GM12801 (cell line): ENCODE data around the gene ADAM12.

ENCODE experiments used
- TF ChIP-seq, protein P1 (sequence below): IDR thresholded peaks from one replicate; pipeline ENCODE4 v1.5.1; 2011; ENCODE audit warnings: control low read depth; ENCODE audit not compliant: insufficient read length; ENCODE audit errors: extremely low read depth

The ADAM12 gene

GRCh38 chr10:126179637-126180036, 208.6 kb downstream of the ADAM12 start:
- TF ChIP-seq, protein P1, sequence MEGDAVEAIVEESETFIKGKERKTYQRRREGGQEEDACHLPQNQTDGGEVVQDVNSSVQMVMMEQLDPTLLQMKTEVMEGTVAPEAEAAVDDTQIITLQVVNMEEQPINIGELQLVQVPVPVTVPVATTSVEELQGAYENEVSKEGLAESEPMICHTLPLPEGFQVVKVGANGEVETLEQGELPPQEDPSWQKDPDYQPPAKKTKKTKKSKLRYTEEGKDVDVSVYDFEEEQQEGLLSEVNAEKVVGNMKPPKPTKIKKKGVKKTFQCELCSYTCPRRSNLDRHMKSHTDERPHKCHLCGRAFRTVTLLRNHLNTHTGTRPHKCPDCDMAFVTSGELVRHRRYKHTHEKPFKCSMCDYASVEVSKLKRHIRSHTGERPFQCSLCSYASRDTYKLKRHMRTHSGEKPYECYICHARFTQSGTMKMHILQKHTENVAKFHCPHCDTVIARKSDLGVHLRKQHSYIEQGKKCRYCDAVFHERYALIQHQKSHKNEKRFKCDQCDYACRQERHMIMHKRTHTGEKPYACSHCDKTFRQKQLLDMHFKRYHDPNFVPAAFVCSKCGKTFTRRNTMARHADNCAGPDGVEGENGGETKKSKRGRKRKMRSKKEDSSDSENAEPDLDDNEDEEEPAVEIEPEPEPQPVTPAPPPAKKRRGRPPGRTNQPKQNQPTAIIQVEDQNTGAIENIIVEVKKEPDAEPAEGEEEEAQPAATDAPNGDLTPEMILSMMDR, result no peak

DNA sequence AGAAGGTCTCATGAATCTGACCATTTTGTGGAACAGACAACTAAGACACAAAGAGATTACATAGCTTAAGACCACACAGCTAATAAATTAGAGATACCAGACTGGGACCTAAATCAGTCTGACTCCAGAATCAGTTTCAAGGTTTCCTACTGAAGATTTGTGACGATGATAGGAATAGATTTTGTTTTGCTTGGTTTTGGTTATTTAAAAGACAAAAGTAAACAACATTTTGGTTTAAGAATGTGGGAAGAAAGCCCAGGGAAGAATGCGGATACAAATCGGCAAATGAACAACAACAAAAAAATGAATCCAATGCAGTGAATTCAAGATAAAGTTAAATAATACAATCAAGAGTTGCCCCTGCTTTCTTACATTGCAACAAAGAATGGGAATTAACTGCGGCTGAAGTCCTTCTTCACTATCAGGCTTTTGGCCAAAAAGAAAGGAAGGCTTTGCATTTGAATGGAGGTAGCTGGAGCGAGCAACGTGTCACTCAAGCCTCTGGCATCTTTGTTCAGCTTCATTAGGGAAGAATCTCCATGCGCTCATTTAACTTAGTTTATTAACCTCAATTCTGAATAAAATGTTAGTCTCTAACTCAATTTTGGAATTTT, 210.8 kb downstream of the ADAM12 start:
- TF ChIP-seq, protein P1, result no peak

DNA sequence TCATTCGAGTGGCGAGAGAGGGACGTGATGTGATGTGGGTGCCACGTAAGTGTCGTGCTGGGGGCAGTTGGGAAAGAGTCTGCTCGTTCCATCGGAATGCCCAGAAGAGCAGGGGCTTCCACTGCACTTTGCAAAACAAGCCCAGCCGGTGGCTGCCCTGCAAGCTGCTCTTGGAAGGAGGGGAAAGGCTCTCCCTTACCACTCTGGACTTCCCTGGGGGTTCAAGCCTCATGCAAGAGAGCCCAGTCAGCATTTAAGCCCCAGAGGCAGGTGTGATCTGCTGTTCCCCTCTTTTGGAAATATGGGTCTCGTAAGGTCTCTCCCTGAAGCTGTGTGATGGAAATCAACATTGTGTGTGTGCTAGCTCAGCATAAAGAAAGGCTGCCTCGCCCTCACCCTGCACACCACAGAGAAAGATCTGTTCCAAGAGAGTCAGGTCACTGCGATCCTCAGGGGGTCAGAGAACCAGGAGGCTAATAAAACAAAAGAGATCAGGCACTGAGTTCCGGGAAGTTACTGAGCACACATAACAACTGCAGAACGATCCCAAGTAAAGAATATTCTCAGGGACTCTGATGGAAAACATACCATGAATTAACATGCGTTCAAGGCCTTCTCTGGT, 212.5 kb downstream of the ADAM12 start:
- TF ChIP-seq, protein P1, result no peak

DNA sequence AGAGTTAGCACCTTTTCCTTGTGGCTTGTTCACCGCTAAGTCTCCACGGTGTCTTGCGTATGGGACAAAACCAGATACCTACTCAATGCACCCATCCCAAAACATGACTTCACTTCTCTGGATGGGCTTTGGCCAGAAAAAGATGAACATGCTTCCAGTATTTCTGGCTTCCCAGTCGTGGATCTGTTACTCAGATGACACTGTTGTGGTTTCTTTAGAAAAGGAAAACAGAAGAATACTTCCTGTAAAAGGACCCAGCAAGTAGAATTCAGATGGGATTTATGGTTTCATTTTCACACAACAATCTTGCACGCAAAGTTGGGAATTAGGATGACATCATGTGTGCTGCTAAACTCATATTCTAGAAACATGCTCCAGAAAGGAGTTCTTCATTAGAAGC, 216.7 kb downstream of the ADAM12 start:
- TF ChIP-seq, protein P1, result no peak

DNA sequence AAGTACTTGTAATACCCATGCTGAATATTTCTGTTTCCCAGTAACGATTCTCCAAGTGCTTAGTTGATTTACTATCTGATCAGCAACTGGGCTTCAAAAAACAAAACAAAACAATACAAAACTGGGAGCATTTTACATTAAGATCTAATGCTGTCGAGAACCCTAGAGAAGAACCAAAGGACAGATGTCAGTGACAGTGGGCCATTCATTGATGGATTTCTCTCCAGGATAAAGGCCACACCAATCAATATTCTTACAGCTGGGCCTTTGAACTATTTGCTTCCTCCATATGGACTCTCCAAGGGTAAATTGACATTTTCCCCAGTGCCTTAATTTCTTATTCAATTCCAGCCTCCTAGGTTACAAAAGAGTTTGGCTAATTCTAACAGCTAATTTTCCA, 217.5 kb downstream of the ADAM12 start:
- TF ChIP-seq, protein P1, result no peak

GRCh38 chr10:126170371-126170770, 217.9 kb downstream of the ADAM12 start:
- TF ChIP-seq, protein P1, result no peak

DNA sequence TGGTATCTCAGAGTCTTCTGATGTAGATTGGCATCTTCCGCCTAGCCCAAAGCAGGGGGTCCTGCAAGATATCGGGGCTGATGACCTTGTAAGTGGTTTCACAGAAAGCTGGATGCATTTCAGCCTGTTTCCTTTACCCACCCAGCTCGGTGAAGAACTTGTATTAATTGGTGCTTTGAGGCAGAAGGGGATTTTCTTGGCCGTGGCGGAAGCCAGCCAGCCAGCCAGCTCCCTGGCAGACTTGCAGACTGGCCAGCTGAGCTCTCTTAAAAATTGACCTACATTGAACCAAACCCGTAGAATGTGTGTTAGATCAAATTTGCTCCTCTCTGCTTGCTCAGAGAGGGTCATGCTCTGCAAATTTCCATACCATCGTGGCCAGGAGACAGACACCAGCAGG, 218.4 kb downstream of the ADAM12 start:
- TF ChIP-seq, protein P1, result no peak
